NCI-H146 (cell line): ENCODE data around the gene MAGEA4.
"Not testable (repeated sequence)": the region's sequence is repeated elsewhere in the genome, so short reads cannot be mapped to it uniquely, and the experiment has no call there.

Experiments used
- DNase-seq: peaks from one replicate; lab custom pipeline; 2025; lab: John Stamatoyannopoulos, UW

Gene MAGEA4, protein sequence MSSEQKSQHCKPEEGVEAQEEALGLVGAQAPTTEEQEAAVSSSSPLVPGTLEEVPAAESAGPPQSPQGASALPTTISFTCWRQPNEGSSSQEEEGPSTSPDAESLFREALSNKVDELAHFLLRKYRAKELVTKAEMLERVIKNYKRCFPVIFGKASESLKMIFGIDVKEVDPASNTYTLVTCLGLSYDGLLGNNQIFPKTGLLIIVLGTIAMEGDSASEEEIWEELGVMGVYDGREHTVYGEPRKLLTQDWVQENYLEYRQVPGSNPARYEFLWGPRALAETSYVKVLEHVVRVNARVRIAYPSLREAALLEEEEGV

DNA sequence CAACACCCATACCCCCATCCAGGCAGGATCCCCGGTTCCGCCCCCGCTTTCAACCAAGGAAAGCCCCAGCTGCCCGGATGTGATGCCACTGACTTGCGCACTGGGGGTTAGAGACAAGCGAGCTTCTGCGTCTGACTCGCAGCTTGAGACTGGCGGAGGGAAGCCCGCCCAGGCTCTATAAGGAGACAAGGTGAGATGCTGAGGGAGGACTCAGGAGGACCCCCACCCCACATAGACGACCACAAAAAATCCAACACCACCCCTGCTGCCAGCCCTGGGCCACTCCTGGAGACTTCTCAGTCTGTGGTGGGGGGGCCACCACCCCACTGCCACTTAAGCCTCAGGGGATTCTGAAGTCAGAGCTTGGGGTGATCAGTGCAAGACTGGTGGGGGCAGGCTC lies at the start of gene MAGEA4:
Gene MAGEA4 (plus strand): TSS at position 110 of the 400 bp plus-strand sequence. CDS start 10,776 bp downstream, outside the sequence.
- DNase-seq, result no peak

DNA sequence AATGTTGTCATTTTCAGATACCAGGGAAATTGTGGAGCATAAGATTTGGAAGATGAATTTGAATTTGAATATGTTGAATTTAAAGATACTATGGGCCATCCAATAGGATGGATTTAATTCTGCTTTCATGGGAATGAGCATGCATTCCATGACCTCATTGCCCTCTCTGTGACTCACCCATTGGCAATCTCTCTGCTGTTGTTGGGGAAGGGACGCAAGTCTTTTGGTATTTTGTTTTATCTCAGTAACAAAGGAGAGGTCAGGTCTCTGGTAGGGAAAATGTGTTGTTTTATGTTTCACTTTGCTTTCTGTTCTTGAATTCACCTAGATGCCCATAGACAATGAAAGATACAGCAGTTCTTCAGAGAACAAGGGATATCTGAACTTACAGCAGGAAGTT lies 42.1 kb upstream of the MAGEA4 start:
- DNase-seq, result no peak

DNA sequence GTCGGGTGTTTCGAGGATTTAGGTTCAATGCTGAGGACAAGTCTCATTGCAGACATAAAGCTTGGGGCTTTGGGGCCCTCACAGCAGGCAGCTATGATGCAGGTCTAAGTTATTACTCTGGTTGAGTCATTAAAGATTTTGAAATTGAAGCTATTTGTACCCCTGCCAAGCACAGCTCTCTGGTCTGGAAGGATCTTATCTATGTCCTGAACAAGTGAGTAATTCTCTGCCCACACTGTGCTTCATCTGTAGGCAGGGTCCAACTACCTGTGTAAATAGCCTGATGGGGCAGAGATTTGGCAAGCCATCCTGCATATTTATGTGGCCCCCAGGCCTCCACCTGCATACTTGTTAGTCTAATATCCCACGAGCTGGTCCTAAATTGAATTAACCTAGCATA lies 41.4 kb upstream of the MAGEA4 start:
- DNase-seq, result no peak

DNA sequence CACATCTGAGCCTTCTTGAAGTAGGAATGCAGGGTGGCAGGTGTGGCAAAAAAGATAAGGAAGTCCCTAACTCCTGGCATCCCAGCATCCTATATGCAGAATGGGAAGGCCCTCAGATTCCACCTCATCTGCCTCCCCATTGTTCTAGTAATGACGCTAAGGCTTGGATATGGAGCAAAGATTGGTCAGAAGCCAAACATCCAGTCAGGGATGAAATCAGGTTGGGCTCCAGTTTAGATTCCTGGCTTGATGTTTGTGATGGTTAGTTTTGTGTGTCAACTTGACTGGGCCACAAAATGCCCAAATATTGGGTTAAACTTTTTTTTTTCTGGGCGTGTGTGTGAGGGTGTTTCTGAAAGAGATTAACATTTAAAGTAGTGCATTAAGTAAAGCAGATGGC lies 39.6 kb upstream of the MAGEA4 start:
- no peak for DNase-seq

DNA sequence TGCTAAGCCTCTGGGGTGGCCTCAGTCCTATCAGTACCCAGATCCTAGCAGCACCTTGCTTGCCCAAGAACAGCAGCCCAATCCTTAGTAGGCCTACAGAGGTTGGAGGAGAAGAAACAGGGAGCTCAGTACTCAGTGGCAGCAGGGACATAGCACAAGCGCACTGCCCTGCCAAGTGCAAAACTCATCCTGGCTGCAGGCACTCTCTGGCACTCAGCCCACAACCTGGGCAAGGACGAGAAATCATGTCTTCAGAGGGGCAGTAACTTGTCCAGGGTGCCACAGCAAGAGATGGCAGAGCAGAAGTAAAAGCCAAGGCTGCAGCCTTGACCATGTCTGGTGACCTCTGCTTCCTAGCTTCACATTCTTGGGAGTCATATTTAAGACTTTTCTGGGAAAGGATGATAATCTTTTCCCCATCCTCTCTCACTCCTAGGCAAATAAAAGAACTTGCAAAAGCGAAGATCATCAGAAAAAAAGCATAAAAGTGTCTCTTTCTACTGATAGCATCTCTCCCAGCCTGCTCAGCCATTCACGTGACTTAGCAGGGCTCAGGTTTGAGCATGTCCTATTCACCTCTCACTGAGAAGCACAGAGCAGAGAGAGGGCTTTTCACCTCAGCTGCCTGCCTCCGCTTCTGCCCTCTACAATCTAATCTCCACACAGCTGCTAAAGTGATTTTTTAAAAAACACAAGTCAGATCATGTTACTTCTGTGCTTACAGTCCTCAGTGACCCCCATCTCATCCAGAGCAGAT lies 37.2 kb upstream of the MAGEA4 start:
- no peak for DNase-seq

- DNase-seq, result no peak
Observed at GRCh38 chrX:151878574-151878973, 34.1 kb upstream of the MAGEA4 start.

DNA sequence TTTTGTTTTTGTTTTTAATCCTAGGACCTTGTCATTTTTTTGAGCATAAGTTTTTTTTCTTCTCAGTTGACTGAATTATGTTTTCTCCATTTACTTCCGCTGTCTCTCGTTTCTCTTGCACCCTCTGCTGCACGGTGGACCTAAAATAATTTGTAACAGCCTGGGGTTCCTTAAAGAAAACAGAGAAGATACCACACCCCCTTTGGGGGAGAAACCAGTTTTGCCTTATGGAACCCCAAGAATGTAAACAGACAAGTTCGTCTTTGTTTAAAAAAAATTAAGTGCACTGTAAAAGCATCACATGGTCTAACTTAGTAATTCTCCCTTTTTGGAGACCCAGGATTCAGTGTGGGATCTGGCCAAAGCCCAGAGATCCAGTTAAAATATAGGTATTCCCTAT lies 32.8 kb upstream of the MAGEA4 start:
- no peak for DNase-seq

DNA sequence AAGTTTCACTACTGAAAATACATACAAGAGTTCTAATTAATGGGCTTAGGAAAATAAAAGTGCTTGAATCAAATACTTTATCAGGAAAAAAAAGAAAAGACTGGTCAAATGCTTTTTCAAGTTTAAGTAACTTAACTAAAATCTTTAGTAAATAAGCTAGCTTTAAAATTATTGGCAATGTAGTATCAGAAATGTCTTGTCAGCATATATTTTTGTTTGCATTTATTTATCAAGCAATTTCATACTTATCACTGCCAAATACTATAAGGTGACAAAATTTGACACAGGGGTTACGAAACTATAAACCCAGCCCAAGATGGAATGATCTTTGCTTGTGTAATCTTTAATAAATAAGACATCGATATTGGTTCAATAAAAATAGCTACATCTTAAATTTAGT lies 31.8 kb upstream of the MAGEA4 start:
- no peak for DNase-seq

DNA sequence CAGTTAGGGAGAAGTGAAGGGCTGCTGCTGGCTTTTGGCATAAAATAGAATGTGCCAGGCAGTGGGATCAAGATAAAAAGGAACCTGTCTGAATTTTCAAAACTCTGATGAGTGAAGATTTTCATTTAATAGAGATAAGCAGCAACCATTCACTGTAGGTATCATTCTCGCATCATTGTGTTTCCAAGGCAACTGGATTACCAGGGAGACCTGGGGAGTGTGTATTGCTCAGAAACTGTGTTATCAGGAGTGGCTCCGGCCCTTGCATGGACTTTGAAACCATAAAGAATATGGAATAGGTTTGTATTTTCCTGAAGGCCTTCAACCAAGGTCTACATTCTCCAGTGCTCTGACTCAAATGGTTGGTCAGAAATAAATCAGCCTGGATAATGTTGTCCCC lies 23.3 kb upstream of the MAGEA4 start:
- DNase-seq, result no peak

- no peak for DNase-seq
Observed at GRCh38 chrX:151896734-151897474, 15.8 kb upstream of the MAGEA4 start.

- no peak for DNase-seq
Observed at GRCh38 chrX:151899622-151900021, 13.1 kb upstream of the MAGEA4 start.

GRCh38 chrX:151901826-151902225 lies 10.9 kb upstream of the MAGEA4 start:
- no peak for DNase-seq

GRCh38 chrX:151902813-151903591 lies 9.7 kb upstream of the MAGEA4 start:
- DNase-seq, result no peak

GRCh38 chrX:151904989-151905388 lies 7.7 kb upstream of the MAGEA4 start:
- DNase-seq, result no peak

DNA sequence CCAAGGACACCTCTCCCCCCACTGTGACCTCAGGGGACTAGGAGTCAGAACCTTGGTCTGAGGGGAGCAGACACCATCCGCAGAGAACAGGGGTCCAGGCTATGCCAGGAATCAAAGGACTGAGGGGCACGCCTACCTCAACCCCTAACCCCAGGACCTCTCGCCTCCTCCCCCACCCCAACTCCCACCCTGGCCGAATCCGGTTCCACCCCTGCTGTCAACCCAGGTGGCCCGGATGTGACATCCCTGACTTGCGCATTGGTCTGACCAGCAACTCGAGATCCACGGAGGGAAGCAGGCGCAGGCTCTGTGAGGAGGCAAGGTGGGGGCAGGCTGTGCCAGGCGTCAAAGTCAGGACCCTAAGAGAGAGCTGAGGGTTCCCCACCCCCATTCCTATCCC lies 468 bp upstream of the MAGEA4 start:
- no peak for DNase-seq

DNA sequence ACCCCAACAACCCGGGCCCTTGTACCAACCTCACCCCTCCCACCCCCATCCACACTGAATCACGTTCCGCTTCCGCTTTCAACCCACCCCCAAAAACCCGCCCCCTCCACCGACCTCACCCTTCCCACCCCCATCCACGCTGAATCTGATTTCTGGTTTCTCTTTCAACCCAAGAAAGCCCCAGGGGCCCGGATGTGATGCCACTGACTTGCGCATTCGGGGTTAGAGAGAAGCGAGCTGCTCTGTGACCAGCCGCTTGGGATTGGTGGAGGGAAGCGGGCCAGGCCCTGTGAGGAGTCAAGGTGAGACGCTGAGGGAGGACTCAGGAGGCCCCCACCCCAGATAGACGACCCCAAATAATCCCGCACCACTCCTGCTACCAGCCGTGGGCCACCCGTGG lies 6.0 kb downstream of the MAGEA4 start:
- DNase-seq, result not testable (repeated sequence)

DNA sequence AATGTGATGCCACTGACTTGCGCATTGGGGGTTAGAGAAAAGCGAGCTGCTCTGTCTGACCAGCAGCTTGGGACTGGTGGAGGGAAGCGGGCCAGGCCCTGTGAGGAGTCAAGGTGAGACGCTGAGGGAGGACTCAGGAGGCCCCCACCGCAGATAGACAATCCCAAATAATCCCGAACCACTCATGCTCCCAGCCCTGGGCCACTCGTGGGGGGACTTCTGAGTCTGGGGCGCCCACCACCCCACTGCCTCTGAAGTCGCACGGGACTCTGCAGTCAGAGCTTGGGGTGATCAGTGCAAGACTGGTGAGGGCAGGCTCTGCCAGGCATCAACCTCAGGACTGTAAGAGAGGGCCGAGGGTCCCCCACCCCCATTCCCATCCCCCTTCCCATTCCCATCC lies 6.9 kb downstream of the MAGEA4 start:
- no peak for DNase-seq

GRCh38 chrX:151920101-151920500 lies 7.4 kb downstream of the MAGEA4 start:
- no peak for DNase-seq

DNA sequence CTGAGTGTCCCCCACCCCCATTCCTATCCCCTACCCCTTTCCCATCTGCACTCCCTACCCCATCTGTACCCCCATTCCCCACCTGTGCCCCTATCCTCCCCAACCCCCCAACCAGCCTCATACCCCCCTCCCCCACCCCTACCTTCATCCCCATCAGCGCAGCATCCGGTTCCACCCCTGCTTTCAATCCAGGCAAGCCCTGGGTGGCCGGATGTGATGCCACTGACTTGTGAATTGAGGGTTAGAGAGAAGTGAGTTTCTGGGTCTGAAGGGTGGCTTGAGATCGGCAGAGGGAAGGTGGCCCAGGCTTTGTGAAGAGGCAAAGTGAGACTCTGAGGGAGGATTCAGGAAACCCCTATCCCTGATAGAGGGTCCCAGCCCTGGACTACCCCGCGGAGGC lies 7.8 kb downstream of the MAGEA4 start:
- DNase-seq, result no peak

- DNase-seq, result no peak
Observed at GRCh38 chrX:151921292-151921691, 8.6 kb downstream of the MAGEA4 start.

- no peak for DNase-seq
Observed at GRCh38 chrX:151921866-151922265, 9.2 kb downstream of the MAGEA4 start.

- no peak for DNase-seq
Observed at GRCh38 chrX:151922692-151923091, 10.0 kb downstream of the MAGEA4 start.
